ENCODE data around the gene RPLP2.

The RPLP2 gene

GRCh38 chr11:861105-861479, 51.3 kb downstream of the RPLP2 start:
- FAIRE-seq, result no peak
- TF ChIP-seq POLR2A (IDR thresholded peaks at IDR 0.05; ENCODE audit: low read depth, low read length), result no peak
- no peak for TF ChIP-seq POLR2AphosphoS5 (IDR thresholded peaks at IDR 0.05; ENCODE audit: low read depth, low read length)
- TF ChIP-seq TAF1 (IDR thresholded peaks at IDR 0.05; ENCODE audit: borderline replicate concordance, low read depth, low read length), result no peak
- no peak for DNase-seq (ENCODE audit: insufficient read length)

GRCh38 chr11:862081-862661, 52.4 kb downstream of the RPLP2 start:
- FAIRE-seq (no peak), DNase-seq (ENCODE audit: insufficient read length) (no peak)
- no peak for TF ChIP-seq POLR2AphosphoS5 (IDR thresholded peaks at IDR 0.05; ENCODE audit: low read depth, low read length)
- no peak for TF ChIP-seq TAF1 (IDR thresholded peaks at IDR 0.05; ENCODE audit: borderline replicate concordance, low read depth, low read length)
- peak; percentile 20; the same call in 1 of the 2 replicates for TF ChIP-seq POLR2A (IDR thresholded peaks at IDR 0.05; ENCODE audit: low read depth, low read length)

Data from GM12892 (cell line).